Activated naive CD4-positive, alpha-beta T cell treated with anti-CD3 and anti-CD28 coated beads, Interleukin-2, amount 50 U/mL, for 72 hours (primary cell): ENCODE data around the gene VGLL4. TPM values are rescaled to one million over a fixed set of nuclear protein-coding genes. Genes with fewer than 3 reads are reported as not detected.
A peak's percentile ranks its signal among the peaks of the same experiment; 100 is the strongest.
"Not testable (repeated sequence)": the region's sequence is repeated elsewhere in the genome, so short reads cannot be mapped to it uniquely, and the experiment has no call there.

Source experiments
- ATAC-seq, 2 donors: fragments of 150-1000 bp; cut with Tn5 transposase; 2 replicates each; pipeline ENCODE4 v1.10.0; 2021; ENCODE audit warnings: mild to moderate bottlenecking in 2 of 2, moderate library complexity in 2 of 2
- DNase-seq, 2 donors: peaks; one replicate each; pipeline ENCODE4 v3.0.0; 2021 to 2022; ENCODE audit warnings: low spot score in 2 of 2
- H3K27ac Mint-ChIP-seq, 2 donors: one replicate each; pipeline ENCODE4 v1.8.0; 2022; ENCODE audit warnings: mild to moderate bottlenecking in 2 of 2, mixed read lengths in 2 of 2
- H3K36me3 Mint-ChIP-seq, 2 donors: one replicate each; pipeline ENCODE4 v1.8.0; 2022; ENCODE audit warnings: mixed read lengths in 2 of 2
- H3K9me3 Mint-ChIP-seq, 2 donors: one replicate each; pipeline ENCODE4 v1.8.0; 2022; ENCODE audit warnings: mixed read lengths in 2 of 2
- total RNA-seq, 2 donors: library from RNA; stranded (reverse); gene quantifications; one replicate each; pipeline ENCODE4 v1.2.3, GENCODE V29; 2022

The VGLL4 gene
- total RNA-seq, 2 donors from 2014 or later: 14.8 to 24.9 TPM

- no peak for DNase-seq
- H3K9me3 Mint-ChIP-seq: no peaks in the 10 kb centered on the region
Observed at GRCh38 chr3:11534011-11534792, 109.5 kb downstream of the VGLL4 start.

GRCh38 chr3:11532931-11533391 is 110.8 kb downstream of the VGLL4 start:
- peaks cover 0 to 2% of the 10 kb centered on the region in 2 donors for H3K36me3 Mint-ChIP-seq
- no peak for ATAC-seq
- H3K9me3 Mint-ChIP-seq: no peaks in the 10 kb centered on the region
- no peak for DNase-seq
- H3K27ac Mint-ChIP-seq: no peak overlapping the region

More at GRCh38 chr3:11534011-11534792, 109.5 kb downstream of the VGLL4 start:
- ATAC-seq: no peak
- Mint-ChIP-seq H3K36me3 (no peaks in the 10 kb centered on the region), H3K27ac (no peak overlapping the region)

- H3K9me3 Mint-ChIP-seq: no peaks in the 10 kb centered on the region
- DNase-seq (no peak), ATAC-seq (no peak)
- no peak overlapping the region for H3K27ac Mint-ChIP-seq
- peaks cover 0 to 5% of the 10 kb centered on the region in 2 donors for H3K36me3 Mint-ChIP-seq
Observed at GRCh38 chr3:11530153-11530721, 113.5 kb downstream of the VGLL4 start.

GRCh38 chr3:11529281-11529680 is 114.4 kb downstream of the VGLL4 start:
- DNase-seq (no peak), ATAC-seq (no peak)
- Mint-ChIP-seq H3K9me3 (no peaks in the 10 kb centered on the region), H3K36me3 (peaks cover 0 to 5% of the 10 kb centered on the region in 2 donors), H3K27ac (no peak overlapping the region)

GRCh38 chr3:11526121-11526520 is 117.6 kb downstream of the VGLL4 start:
- not testable (repeated sequence) for H3K9me3 Mint-ChIP-seq, DNase-seq, H3K27ac Mint-ChIP-seq, H3K36me3 Mint-ChIP-seq, ATAC-seq

- DNase-seq (no peak), ATAC-seq (no peak)
- Mint-ChIP-seq H3K27ac (no peak overlapping the region), H3K36me3 (peaks cover 0 to 5% of the 10 kb centered on the region in 2 donors), H3K9me3 (no peaks in the 10 kb centered on the region)
Observed at GRCh38 chr3:11523572-11524101, 120.1 kb downstream of the VGLL4 start.

GRCh38 chr3:11522953-11523571 is 120.7 kb downstream of the VGLL4 start:
- no peak for DNase-seq

GRCh38 chr3:11522398-11522715 is 121.4 kb downstream of the VGLL4 start:
- no peaks in the 10 kb centered on the region for H3K36me3 Mint-ChIP-seq
- no peak overlapping the region for H3K27ac Mint-ChIP-seq
- ATAC-seq: no peak
- no peak for DNase-seq
- H3K9me3 Mint-ChIP-seq: no peaks in the 10 kb centered on the region

More at GRCh38 chr3:11522953-11523571, 120.7 kb downstream of the VGLL4 start:
- Mint-ChIP-seq H3K9me3 (no peaks in the 10 kb centered on the region), H3K36me3 (peaks cover 0 to 4% of the 10 kb centered on the region in 2 donors), H3K27ac (no peak overlapping the region)
- no peak for ATAC-seq

- DNase-seq (no peak), ATAC-seq (peak in 1 of 2 donors; percentile 16)
- Mint-ChIP-seq H3K9me3 (no peaks in the 10 kb centered on the region), H3K27ac (no peak overlapping the region), H3K36me3 (no peaks in the 10 kb centered on the region)
Observed at GRCh38 chr3:11521167-11521566, 122.5 kb downstream of the VGLL4 start.

- Mint-ChIP-seq H3K27ac (peak overlapping the region in 1 of 2 donors; percentile 39), H3K9me3 (no peaks in the 10 kb centered on the region), H3K36me3 (no peaks in the 10 kb centered on the region)
- DNase-seq (no peak), ATAC-seq (no peak)
Observed at GRCh38 chr3:11517601-11518000, 126.1 kb downstream of the VGLL4 start.

- ATAC-seq: no peak
- no peak for DNase-seq
- no peaks in the 10 kb centered on the region for H3K9me3 Mint-ChIP-seq
- peak overlapping the region in 1 of 2 donors; percentile 14 for H3K27ac Mint-ChIP-seq
- no peaks in the 10 kb centered on the region for H3K36me3 Mint-ChIP-seq
Observed at GRCh38 chr3:11514191-11514821, 129.4 kb downstream of the VGLL4 start.

- ATAC-seq (no peak), DNase-seq (no peak)
- H3K36me3 Mint-ChIP-seq: no peaks in the 10 kb centered on the region
- H3K27ac Mint-ChIP-seq: no peak overlapping the region
- no peaks in the 10 kb centered on the region for H3K9me3 Mint-ChIP-seq
Observed at GRCh38 chr3:11513817-11514135, 129.9 kb downstream of the VGLL4 start.

GRCh38 chr3:11513125-11513816 is 130.4 kb downstream of the VGLL4 start:
- H3K36me3 Mint-ChIP-seq, H3K27ac Mint-ChIP-seq, ATAC-seq, DNase-seq, H3K9me3 Mint-ChIP-seq: not testable (repeated sequence)

- ATAC-seq, H3K9me3 Mint-ChIP-seq, H3K36me3 Mint-ChIP-seq, H3K27ac Mint-ChIP-seq, DNase-seq: not testable (repeated sequence)
Observed at GRCh38 chr3:11511606-11512005, 132.1 kb downstream of the VGLL4 start.

- no peak for DNase-seq
- Mint-ChIP-seq H3K9me3 (no peaks in the 10 kb centered on the region), H3K36me3 (no peaks in the 10 kb centered on the region), H3K27ac (no peak overlapping the region)
- ATAC-seq: no peak
Observed at GRCh38 chr3:11510356-11510755, 133.4 kb downstream of the VGLL4 start.

GRCh38 chr3:11510001-11510340 is 133.7 kb downstream of the VGLL4 start:
- Mint-ChIP-seq H3K27ac (peak overlapping the region in 1 of 2 donors; percentile 24), H3K9me3 (no peaks in the 10 kb centered on the region), H3K36me3 (no peaks in the 10 kb centered on the region)
- no peak for DNase-seq
- ATAC-seq: no peak
